ENCODE results near the gene DHRS11.

DHRS11 gene

GRCh38 chr17:36632916-36633771, 41.5 kb downstream of the DHRS11 start:
- TF ChIP-seq ISL1 (CRISPR knock-in tag; IDR thresholded peaks at IDR 0.05) (no peak), ZFP3 (CRISPR knock-in tag; IDR thresholded peaks at IDR 0.05) (no peak), ARNTL (CRISPR knock-in tag; IDR thresholded peaks at IDR 0.05; ENCODE audit: borderline replicate concordance, low read depth) (no peak), OSR1 (CRISPR knock-in tag; IDR thresholded peaks at IDR 0.05) (no peak), ZNF70 (CRISPR knock-in tag; IDR thresholded peaks at IDR 0.05) (no peak), BACH2 (CRISPR knock-in tag; IDR thresholded peaks at IDR 0.05; ENCODE audit: borderline replicate concordance) (no peak), RARB (CRISPR knock-in tag; IDR thresholded peaks at IDR 0.05) (no peak), ESRRG (CRISPR knock-in tag; IDR thresholded peaks at IDR 0.05) (no peak), TCF4 (CRISPR knock-in tag; IDR thresholded peaks at IDR 0.05; ENCODE audit: borderline replicate concordance) (no peak), ZNF8 (CRISPR knock-in tag; IDR thresholded peaks at IDR 0.05) (no peak), ZNF565 (CRISPR knock-in tag; conservative IDR thresholded peaks at IDR 0.05; ENCODE audit: low read depth) (no peak), SNAI2 (CRISPR knock-in tag; IDR thresholded peaks at IDR 0.05) (no peak), TOX (CRISPR knock-in tag; IDR thresholded peaks at IDR 0.05; ENCODE audit: borderline replicate concordance) (no peak)
- TF ChIP-seq, protein P1, sequence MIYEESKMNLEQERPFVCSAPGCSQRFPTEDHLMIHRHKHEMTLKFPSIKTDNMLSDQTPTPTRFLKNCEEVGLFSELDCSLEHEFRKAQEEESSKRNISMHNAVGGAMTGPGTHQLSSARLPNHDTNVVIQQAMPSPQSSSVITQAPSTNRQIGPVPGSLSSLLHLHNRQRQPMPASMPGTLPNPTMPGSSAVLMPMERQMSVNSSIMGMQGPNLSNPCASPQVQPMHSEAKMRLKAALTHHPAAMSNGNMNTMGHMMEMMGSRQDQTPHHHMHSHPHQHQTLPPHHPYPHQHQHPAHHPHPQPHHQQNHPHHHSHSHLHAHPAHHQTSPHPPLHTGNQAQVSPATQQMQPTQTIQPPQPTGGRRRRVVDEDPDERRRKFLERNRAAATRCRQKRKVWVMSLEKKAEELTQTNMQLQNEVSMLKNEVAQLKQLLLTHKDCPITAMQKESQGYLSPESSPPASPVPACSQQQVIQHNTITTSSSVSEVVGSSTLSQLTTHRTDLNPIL (CRISPR knock-in tag; IDR thresholded peaks at IDR 0.05; ENCODE audit: low read depth), result no peak
- TF ChIP-seq, protein P2, sequence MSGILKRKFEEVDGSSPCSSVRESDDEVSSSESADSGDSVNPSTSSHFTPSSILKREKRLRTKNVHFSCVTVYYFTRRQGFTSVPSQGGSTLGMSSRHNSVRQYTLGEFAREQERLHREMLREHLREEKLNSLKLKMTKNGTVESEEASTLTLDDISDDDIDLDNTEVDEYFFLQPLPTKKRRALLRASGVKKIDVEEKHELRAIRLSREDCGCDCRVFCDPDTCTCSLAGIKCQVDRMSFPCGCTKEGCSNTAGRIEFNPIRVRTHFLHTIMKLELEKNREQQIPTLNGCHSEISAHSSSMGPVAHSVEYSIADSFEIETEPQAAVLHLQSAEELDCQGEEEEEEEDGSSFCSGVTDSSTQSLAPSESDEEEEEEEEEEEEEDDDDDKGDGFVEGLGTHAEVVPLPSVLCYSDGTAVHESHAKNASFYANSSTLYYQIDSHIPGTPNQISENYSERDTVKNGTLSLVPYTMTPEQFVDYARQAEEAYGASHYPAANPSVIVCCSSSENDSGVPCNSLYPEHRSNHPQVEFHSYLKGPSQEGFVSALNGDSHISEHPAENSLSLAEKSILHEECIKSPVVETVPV (CRISPR knock-in tag; IDR thresholded peaks at IDR 0.05), result no peak
- TF ChIP-seq, protein P3, sequence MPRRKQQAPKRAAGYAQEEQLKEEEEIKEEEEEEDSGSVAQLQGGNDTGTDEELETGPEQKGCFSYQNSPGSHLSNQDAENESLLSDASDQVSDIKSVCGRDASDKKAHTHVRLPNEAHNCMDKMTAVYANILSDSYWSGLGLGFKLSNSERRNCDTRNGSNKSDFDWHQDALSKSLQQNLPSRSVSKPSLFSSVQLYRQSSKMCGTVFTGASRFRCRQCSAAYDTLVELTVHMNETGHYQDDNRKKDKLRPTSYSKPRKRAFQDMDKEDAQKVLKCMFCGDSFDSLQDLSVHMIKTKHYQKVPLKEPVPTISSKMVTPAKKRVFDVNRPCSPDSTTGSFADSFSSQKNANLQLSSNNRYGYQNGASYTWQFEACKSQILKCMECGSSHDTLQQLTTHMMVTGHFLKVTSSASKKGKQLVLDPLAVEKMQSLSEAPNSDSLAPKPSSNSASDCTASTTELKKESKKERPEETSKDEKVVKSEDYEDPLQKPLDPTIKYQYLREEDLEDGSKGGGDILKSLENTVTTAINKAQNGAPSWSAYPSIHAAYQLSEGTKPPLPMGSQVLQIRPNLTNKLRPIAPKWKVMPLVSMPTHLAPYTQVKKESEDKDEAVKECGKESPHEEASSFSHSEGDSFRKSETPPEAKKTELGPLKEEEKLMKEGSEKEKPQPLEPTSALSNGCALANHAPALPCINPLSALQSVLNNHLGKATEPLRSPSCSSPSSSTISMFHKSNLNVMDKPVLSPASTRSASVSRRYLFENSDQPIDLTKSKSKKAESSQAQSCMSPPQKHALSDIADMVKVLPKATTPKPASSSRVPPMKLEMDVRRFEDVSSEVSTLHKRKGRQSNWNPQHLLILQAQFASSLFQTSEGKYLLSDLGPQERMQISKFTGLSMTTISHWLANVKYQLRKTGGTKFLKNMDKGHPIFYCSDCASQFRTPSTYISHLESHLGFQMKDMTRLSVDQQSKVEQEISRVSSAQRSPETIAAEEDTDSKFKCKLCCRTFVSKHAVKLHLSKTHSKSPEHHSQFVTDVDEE (CRISPR knock-in tag; IDR thresholded peaks at IDR 0.05), result no peak
- TF ChIP-seq, protein P4, sequence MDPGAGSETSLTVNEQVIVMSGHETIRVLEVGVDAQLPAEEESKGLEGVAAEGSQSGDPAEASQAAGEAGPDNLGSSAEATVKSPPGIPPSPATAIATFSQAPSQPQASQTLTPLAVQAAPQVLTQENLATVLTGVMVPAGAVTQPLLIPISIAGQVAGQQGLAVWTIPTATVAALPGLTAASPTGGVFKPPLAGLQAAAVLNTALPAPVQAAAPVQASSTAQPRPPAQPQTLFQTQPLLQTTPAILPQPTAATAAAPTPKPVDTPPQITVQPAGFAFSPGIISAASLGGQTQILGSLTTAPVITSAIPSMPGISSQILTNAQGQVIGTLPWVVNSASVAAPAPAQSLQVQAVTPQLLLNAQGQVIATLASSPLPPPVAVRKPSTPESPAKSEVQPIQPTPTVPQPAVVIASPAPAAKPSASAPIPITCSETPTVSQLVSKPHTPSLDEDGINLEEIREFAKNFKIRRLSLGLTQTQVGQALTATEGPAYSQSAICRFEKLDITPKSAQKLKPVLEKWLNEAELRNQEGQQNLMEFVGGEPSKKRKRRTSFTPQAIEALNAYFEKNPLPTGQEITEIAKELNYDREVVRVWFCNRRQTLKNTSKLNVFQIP (CRISPR knock-in tag; IDR thresholded peaks at IDR 0.05; ENCODE audit: borderline replicate concordance, low read depth), result no peak
- no peak for ATAC-seq

GRCh38 chr17:36640346-36640745, 48.7 kb downstream of the DHRS11 start:
- TF ChIP-seq, protein P2 (CRISPR knock-in tag; IDR thresholded peaks at IDR 0.05), result no peak
- TF ChIP-seq TOX (CRISPR knock-in tag; IDR thresholded peaks at IDR 0.05; ENCODE audit: borderline replicate concordance) (no peak), ZFP3 (CRISPR knock-in tag; IDR thresholded peaks at IDR 0.05) (no peak), ZNF70 (CRISPR knock-in tag; IDR thresholded peaks at IDR 0.05) (no peak), ZNF8 (CRISPR knock-in tag; IDR thresholded peaks at IDR 0.05) (peak; percentile 84)
- no peak for ATAC-seq

- TF ChIP-seq TOX (CRISPR knock-in tag; IDR thresholded peaks at IDR 0.05; ENCODE audit: borderline replicate concordance), result no peak
- TF ChIP-seq, protein P2 (CRISPR knock-in tag; IDR thresholded peaks at IDR 0.05), result no peak
- TF ChIP-seq, protein P1 (CRISPR knock-in tag; IDR thresholded peaks at IDR 0.05; ENCODE audit: low read depth), result no peak
- no peak for TF ChIP-seq GLIS3 (CRISPR knock-in tag; IDR thresholded peaks at IDR 0.05)
- no peak for TF ChIP-seq RARB (CRISPR knock-in tag; IDR thresholded peaks at IDR 0.05)
- TF ChIP-seq SNAI2 (CRISPR knock-in tag; IDR thresholded peaks at IDR 0.05), result no peak
- TF ChIP-seq TCF4 (CRISPR knock-in tag; IDR thresholded peaks at IDR 0.05; ENCODE audit: borderline replicate concordance), result no peak
- no peak for TF ChIP-seq PPARA (CRISPR knock-in tag; IDR thresholded peaks at IDR 0.05; ENCODE audit: borderline replicate concordance)
- TF ChIP-seq ARNTL (CRISPR knock-in tag; IDR thresholded peaks at IDR 0.05; ENCODE audit: borderline replicate concordance, low read depth), result no peak
- no peak for TF ChIP-seq ZC3H10 (CRISPR knock-in tag; IDR thresholded peaks at IDR 0.05)
- no peak for TF ChIP-seq ZFP30 (CRISPR knock-in tag; IDR thresholded peaks at IDR 0.05)
- TF ChIP-seq, protein P5, sequence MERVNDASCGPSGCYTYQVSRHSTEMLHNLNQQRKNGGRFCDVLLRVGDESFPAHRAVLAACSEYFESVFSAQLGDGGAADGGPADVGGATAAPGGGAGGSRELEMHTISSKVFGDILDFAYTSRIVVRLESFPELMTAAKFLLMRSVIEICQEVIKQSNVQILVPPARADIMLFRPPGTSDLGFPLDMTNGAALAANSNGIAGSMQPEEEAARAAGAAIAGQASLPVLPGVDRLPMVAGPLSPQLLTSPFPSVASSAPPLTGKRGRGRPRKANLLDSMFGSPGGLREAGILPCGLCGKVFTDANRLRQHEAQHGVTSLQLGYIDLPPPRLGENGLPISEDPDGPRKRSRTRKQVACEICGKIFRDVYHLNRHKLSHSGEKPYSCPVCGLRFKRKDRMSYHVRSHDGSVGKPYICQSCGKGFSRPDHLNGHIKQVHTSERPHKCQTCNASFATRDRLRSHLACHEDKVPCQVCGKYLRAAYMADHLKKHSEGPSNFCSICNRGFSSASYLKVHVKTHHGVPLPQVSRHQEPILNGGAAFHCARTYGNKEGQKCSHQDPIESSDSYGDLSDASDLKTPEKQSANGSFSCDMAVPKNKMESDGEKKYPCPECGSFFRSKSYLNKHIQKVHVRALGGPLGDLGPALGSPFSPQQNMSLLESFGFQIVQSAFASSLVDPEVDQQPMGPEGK (CRISPR knock-in tag; IDR thresholded peaks at IDR 0.05; ENCODE audit: borderline replicate concordance), result no peak
- ATAC-seq, result no peak
Measured at GRCh38 chr17:36640836-36641235, 49.2 kb downstream of the DHRS11 start.
